SU-DHL-6 (cell line): Measurements from ENCODE around the gene SGCA.

Experiments used
- H2AFZ ChIP-seq: fragments of 200-600 bp; sonication (generic); 2 replicates; pipeline ENCODE4 v1.6.1; 2014; ENCODE audit warnings: low read depth, mild to moderate bottlenecking, moderate library complexity, mixed read lengths, antibody characterized with exemption, low read length; ENCODE audit not compliant: severe bottlenecking
- H3F3A ChIP-seq: fragments of 200-600 bp; shearing (Covaris generic); 2 replicates; pipeline ENCODE4 v1.6.0; 2016; ENCODE audit warnings: antibody characterized with exemption, mild to moderate bottlenecking; ENCODE audit not compliant: insufficient read depth
- H3K27ac ChIP-seq: fragments of 200-600 bp; sonication (generic); 2 replicates; pipeline ENCODE4 v1.5.1; 2016; ENCODE audit warnings: low read depth, mild to moderate bottlenecking, low read length, moderate library complexity, mixed read lengths
- H3K27me3 ChIP-seq: fragments of 200-600 bp; sonication (generic), shearing (Covaris generic); 2 replicates; pipeline ENCODE4 v1.6.0; 2014; ENCODE audit warnings: mild to moderate bottlenecking, low read length
- H3K36me3 ChIP-seq: fragments of 200-600 bp; sonication (generic); 2 replicates; pipeline ENCODE4 v1.6.1; 2014; ENCODE audit warnings: mild to moderate bottlenecking, low read length, mixed read lengths
- H3K4me2 ChIP-seq: fragments of 300-600, 200-600 bp; shearing (Covaris generic), sonication (generic); 2 replicates; pipeline ENCODE4 v1.6.0; 2014; ENCODE audit warnings: low read length, low read depth, mild to moderate bottlenecking; ENCODE audit not compliant: poor library complexity, severe bottlenecking
- H3K4me3 ChIP-seq: fragments of 200-600 bp; sonication (generic); 2 replicates; pipeline ENCODE4 v1.5.1; 2014; ENCODE audit warnings: antibody characterized with exemption, low read length, mild to moderate bottlenecking, mixed read lengths; ENCODE audit not compliant: insufficient read depth, poor library complexity, severe bottlenecking
- H3K79me2 ChIP-seq: fragments of 200-600 bp; sonication (generic); 2 replicates; pipeline ENCODE4 v1.6.1; 2014; ENCODE audit warnings: mild to moderate bottlenecking, low read length, moderate library complexity; ENCODE audit not compliant: insufficient read depth
- H3K9ac ChIP-seq: fragments of 200-600 bp; sonication (generic); 2 replicates; pipeline ENCODE4 v1.7.0; 2014; ENCODE audit warnings: mild to moderate bottlenecking, low read length
- H3K9me2 ChIP-seq: fragments of 200-600 bp; sonication (generic); replicated peaks from 2 replicates; pipeline ENCODE4 v1.6.1; 2014; ENCODE audit warnings: low read length; ENCODE audit not compliant: insufficient read depth
- H3K9me3 ChIP-seq: fragments of 200-600 bp; sonication (generic); 2 replicates; pipeline ENCODE4 v1.6.1; 2014; ENCODE audit warnings: low read length, mixed read lengths; ENCODE audit not compliant: insufficient read depth
- H4K20me1 ChIP-seq: fragments of 200-600 bp; sonication (generic); 2 replicates; pipeline ENCODE4 v1.6.1; 2014; ENCODE audit warnings: low read depth, mild to moderate bottlenecking, antibody characterized with exemption, low read length, moderate library complexity, mixed read lengths
- EZH2phosphoT487 ChIP-seq: fragments of 200-600 bp; sonication (generic), shearing (Covaris generic); conservative IDR thresholded peaks from 2 replicates; pipeline ENCODE4 v1.6.1; 2018; ENCODE audit warnings: mild to moderate bottlenecking, antibody characterized with exemption, low read length, moderate library complexity, mixed read lengths
- TF ChIP-seq, protein P1 (sequence below): fragments of 200-600 bp; sonication (generic); IDR thresholded peaks from one replicate; pipeline ENCODE4 v1.5.1; 2017; ENCODE audit warnings: antibody characterized with exemption, mild to moderate bottlenecking, low read length, moderate library complexity; ENCODE audit not compliant: insufficient read depth, poor library complexity, severe bottlenecking

Gene SGCA

GRCh38 chr17:50123649-50124349 is 42.0 kb upstream of the SGCA start:
- H2AFZ ChIP-seq: no peak overlapping the region
- H3K9me2 ChIP-seq: no peaks in the 10 kb centered on the region
- H3K36me3 ChIP-seq: no peaks in the 10 kb centered on the region
- H3K79me2 ChIP-seq: no peaks in the 10 kb centered on the region
- H3K4me2 ChIP-seq: no peak overlapping the region
- no peaks in the 10 kb centered on the region for H3K27me3 ChIP-seq
- H3K9ac ChIP-seq: no peak overlapping the region
- no peak overlapping the region for H3K27ac ChIP-seq
- no peaks in the 10 kb centered on the region for H3K9me3 ChIP-seq
- TF ChIP-seq EZH2phosphoT487: no peak
- TF ChIP-seq, protein P1, sequence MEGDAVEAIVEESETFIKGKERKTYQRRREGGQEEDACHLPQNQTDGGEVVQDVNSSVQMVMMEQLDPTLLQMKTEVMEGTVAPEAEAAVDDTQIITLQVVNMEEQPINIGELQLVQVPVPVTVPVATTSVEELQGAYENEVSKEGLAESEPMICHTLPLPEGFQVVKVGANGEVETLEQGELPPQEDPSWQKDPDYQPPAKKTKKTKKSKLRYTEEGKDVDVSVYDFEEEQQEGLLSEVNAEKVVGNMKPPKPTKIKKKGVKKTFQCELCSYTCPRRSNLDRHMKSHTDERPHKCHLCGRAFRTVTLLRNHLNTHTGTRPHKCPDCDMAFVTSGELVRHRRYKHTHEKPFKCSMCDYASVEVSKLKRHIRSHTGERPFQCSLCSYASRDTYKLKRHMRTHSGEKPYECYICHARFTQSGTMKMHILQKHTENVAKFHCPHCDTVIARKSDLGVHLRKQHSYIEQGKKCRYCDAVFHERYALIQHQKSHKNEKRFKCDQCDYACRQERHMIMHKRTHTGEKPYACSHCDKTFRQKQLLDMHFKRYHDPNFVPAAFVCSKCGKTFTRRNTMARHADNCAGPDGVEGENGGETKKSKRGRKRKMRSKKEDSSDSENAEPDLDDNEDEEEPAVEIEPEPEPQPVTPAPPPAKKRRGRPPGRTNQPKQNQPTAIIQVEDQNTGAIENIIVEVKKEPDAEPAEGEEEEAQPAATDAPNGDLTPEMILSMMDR: no peak
- no peaks in the 10 kb centered on the region for H3F3A ChIP-seq
- no peaks in the 10 kb centered on the region for H4K20me1 ChIP-seq
- no peak overlapping the region for H3K4me3 ChIP-seq

DNA sequence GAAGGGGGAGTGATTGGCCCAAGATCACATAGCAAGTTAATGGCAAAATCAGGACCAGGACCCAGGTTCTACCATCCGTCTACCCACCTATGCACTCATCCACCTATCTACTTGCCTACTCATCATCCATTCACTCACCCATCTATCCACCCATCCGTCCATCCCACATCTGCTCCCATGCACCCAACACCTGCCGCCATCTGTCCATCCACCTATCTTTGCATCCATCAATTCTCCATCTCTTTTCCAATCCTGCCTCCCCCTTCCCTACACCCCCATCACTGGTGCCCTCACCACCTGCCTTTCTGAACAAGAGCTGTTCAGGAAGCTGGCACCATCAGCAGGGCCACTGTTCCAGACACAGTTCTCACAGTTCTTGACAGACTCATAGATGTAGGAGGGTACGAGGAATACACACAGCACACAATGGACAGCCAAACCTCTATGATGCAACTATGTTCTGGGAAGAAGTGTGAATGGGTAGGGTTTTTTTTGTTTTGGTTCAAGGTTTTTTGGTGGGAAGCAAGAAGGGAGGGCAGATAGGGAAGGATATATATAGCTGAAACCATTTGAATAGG is 40.3 kb upstream of the SGCA start:
- no peak overlapping the region for H2AFZ ChIP-seq
- no peak overlapping the region for H3K4me3 ChIP-seq
- no peaks in the 10 kb centered on the region for H4K20me1 ChIP-seq
- H3F3A ChIP-seq: no peaks in the 10 kb centered on the region
- no peaks in the 10 kb centered on the region for H3K9me3 ChIP-seq
- H3K27ac ChIP-seq: no peak overlapping the region
- no peak for TF ChIP-seq EZH2phosphoT487
- TF ChIP-seq, protein P1: no peak
- no peaks in the 10 kb centered on the region for H3K79me2 ChIP-seq
- H3K4me2 ChIP-seq: no peak overlapping the region
- no peaks in the 10 kb centered on the region for H3K36me3 ChIP-seq
- H3K9me2 ChIP-seq: no peaks in the 10 kb centered on the region
- no peaks in the 10 kb centered on the region for H3K27me3 ChIP-seq
- no peak overlapping the region for H3K9ac ChIP-seq

GRCh38 chr17:50127697-50128361 is 38.0 kb upstream of the SGCA start:
- H3K4me2 ChIP-seq: no peak overlapping the region
- TF ChIP-seq EZH2phosphoT487: no peak
- TF ChIP-seq, protein P1: no peak
- H2AFZ ChIP-seq: no peak overlapping the region
- H3K27ac ChIP-seq: no peak overlapping the region
- no peaks in the 10 kb centered on the region for H3K79me2 ChIP-seq
- H3K9ac ChIP-seq: no peak overlapping the region
- no peaks in the 10 kb centered on the region for H3K27me3 ChIP-seq
- no peaks in the 10 kb centered on the region for H4K20me1 ChIP-seq
- no peaks in the 10 kb centered on the region for H3K9me2 ChIP-seq
- no peaks in the 10 kb centered on the region for H3F3A ChIP-seq
- H3K9me3 ChIP-seq: no peaks in the 10 kb centered on the region
- H3K4me3 ChIP-seq: no peak overlapping the region
- no peaks in the 10 kb centered on the region for H3K36me3 ChIP-seq
